KOPT-K1 (cell line): ENCODE results near the gene USP51.
A peak's percentile ranks its signal among the peaks of the same experiment; 100 is the strongest.
"Not testable (repeated sequence)": the region's sequence is repeated elsewhere in the genome, so short reads cannot be mapped to it uniquely, and the experiment has no call there.

ENCODE experiments used
- H3K27ac ChIP-seq: fragments of 200-600 bp; sonication (generic); 2 replicates; pipeline ENCODE4 v1.5.1; 2016; ENCODE audit warnings: antibody characterized with exemption, mild to moderate bottlenecking, low read depth, low read length; ENCODE audit not compliant: poor library complexity, severe bottlenecking
- H3K36me3 ChIP-seq: fragments of 200-600 bp; sonication (generic); 2 replicates; pipeline ENCODE4 v1.5.1; 2017; ENCODE audit warnings: antibody characterized with exemption, mild to moderate bottlenecking, low read length, moderate library complexity; ENCODE audit not compliant: insufficient read depth
- H3K9me3 ChIP-seq: fragments of 200-600 bp; sonication (generic); 2 replicates; pipeline ENCODE4 v1.5.1; 2017; ENCODE audit warnings: antibody characterized with exemption, low read length, mild to moderate bottlenecking; ENCODE audit not compliant: insufficient read depth, poor library complexity, severe bottlenecking

USP51 gene

DNA sequence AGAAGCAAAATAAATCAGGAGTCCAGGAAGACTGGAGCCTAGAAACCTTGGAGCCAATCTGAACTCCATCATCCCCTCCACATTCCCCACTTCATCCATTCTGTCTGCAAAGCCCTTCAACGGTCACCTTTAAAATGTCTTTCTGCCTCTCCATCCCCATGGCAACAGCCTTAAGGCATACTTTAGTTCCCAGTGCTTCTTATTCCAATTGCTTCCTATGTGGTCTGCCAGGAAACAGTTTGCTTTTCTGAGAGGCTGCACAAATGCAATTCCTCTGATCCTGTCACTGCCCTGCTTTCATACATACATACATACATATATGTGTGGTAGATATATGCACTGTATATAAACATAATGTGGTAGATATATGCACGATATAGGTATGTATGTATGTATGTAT, 38.5 kb downstream of the USP51 start:
- no peaks in the 10 kb centered on the region for H3K36me3 ChIP-seq
- H3K9me3 ChIP-seq: no peaks in the 10 kb centered on the region
- peak overlapping the region; percentile 71 for H3K27ac ChIP-seq

DNA sequence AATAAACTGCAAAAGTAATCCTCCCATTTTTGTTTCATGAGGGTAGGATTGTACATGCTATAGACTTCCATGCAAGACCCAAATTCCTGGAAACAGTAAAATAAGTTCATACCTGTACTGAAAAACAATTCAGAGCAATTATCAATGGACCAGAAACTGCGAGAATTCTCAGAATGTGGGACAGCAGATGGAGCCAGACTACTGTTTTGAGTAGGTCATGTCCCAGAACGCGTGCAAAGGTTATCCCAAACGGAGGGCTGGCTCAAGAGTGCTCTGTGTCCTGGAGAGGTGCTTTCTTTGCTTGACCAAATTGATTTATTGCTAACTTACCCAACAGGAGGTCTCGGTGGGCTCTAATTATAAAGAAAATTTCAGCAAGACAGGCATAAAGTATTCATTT, 39.4 kb downstream of the USP51 start:
- Histone ChIP-seq H3K36me3 (no peaks in the 10 kb centered on the region), H3K9me3 (no peaks in the 10 kb centered on the region), H3K27ac (no peak overlapping the region)

DNA sequence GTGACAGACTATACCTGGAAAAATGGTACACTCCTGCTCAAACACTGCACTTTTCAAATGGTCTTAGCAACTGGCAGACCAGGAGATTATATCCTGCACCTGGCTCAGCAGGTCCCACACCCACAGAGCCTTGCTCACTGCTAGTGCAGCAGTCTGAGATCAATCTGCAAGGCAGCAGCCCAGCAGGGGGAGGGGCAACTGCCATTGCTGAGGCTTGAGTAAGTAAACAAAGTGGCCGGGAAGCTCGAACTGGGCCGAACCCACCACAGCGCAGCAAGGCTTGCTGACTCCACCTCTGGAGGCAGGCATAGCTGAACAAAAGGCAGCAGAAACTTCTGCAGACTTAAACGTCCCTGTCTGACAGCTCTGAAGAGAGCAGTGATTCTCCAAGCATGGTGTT, 46.2 kb downstream of the USP51 start:
- not testable (repeated sequence) for H3K9me3 ChIP-seq, H3K36me3 ChIP-seq, H3K27ac ChIP-seq
